Hepatocyte (in vitro differentiated cells): ENCODE measurements around the gene FRMD4B.

ENCODE experiments used
- EZH2 ChIP-seq: fragments of 200-600 bp; sonication (generic); IDR thresholded peaks from 2 replicates; pipeline ENCODE4 v1.6.1; 2016; ENCODE audit warnings: antibody characterized with exemption, mild to moderate bottlenecking, borderline replicate concordance
- TF ChIP-seq, protein P1 (sequence below): fragments of 200-600 bp; sonication (generic); IDR thresholded peaks from 2 replicates; pipeline ENCODE4 v1.5.1; 2016; ENCODE audit warnings: antibody characterized with exemption, mild to moderate bottlenecking; ENCODE audit not compliant: poor library complexity

DNA sequence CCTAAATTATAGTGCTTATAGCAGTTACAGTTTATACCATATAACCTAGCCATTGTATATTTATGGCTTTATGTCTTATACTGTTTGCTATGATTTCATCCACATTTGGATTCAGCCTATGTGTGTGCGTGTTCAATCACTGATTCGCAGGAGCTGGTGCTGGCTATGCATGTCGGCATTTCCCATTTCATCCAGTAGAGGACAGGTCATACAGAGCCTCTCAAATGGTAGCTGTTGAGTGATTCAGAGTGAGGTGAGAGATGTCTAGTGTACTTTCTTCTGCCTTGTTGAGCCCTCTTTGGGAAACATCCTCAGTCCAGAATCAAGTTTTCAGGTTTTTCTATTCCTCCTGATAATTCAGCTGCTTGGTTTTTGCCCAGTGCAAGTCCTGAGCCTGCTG is 76.1 kb downstream of the FRMD4B start:
- TF ChIP-seq, protein P1, sequence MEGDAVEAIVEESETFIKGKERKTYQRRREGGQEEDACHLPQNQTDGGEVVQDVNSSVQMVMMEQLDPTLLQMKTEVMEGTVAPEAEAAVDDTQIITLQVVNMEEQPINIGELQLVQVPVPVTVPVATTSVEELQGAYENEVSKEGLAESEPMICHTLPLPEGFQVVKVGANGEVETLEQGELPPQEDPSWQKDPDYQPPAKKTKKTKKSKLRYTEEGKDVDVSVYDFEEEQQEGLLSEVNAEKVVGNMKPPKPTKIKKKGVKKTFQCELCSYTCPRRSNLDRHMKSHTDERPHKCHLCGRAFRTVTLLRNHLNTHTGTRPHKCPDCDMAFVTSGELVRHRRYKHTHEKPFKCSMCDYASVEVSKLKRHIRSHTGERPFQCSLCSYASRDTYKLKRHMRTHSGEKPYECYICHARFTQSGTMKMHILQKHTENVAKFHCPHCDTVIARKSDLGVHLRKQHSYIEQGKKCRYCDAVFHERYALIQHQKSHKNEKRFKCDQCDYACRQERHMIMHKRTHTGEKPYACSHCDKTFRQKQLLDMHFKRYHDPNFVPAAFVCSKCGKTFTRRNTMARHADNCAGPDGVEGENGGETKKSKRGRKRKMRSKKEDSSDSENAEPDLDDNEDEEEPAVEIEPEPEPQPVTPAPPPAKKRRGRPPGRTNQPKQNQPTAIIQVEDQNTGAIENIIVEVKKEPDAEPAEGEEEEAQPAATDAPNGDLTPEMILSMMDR, result peak; percentile 50
- no peak for TF ChIP-seq EZH2
